ENCODE measurements around the gene CMTM4. TPM values are rescaled to one million over a fixed set of nuclear protein-coding genes. Genes with fewer than 3 reads are reported as not detected.

The CMTM4 gene
- total and polyA plus RNA-seq, 2 experiments from 2014 or later: 14.1 to 77.0 TPM

GRCh38 chr16:66592241-66592640 lies 104.3 kb downstream of the CMTM4 start (continued):
- TF ChIP-seq CTCF (conservative IDR thresholded peaks at IDR 0.05; ENCODE audit: low read depth in 2 of 2) (no peak), CREB1 (CRISPR knock-in tag; IDR thresholded peaks at IDR 0.05; ENCODE audit: low read depth) (no peak)

GRCh38 chr16:66591018-66591417 lies 105.5 kb downstream of the CMTM4 start:
- Mint-ChIP-seq H3K27ac (no peak overlapping the region), H3K4me1 (peaks cover 19% of the 10 kb centered on the region), H3K4me3 (no peak overlapping the region), H3K9me3 (no peaks in the 10 kb centered on the region), H3K27me3 (ENCODE audit: insufficient read depth, low read depth, poor library complexity) (peaks cover 13% of the 10 kb centered on the region), H3K36me3 (ENCODE audit: low read depth) (no peaks in the 10 kb centered on the region)
- Histone ChIP-seq H3F3A (replicated peaks; ENCODE audit: low read depth) (no peaks in the 10 kb centered on the region), H3K79me2 (replicated peaks; ENCODE audit: insufficient read depth) (no peaks in the 10 kb centered on the region), H4K20me1 (replicated peaks; ENCODE audit: insufficient read depth) (no peaks in the 10 kb centered on the region), H3K9me2 (ENCODE audit: insufficient read depth) (no peaks in the 10 kb centered on the region), H3K4me3 (no peak overlapping the region), H3K4me1 (ENCODE audit: insufficient read depth) (peaks cover 3% of the 10 kb centered on the region; the same call in 1 of the 2 replicates), H3K27me3 (ENCODE audit: insufficient read depth) (no peaks in the 10 kb centered on the region), H3K27ac (ENCODE audit: low read depth) (no peak overlapping the region), H2AFZ (no peak overlapping the region), H3K36me3 (ENCODE audit: insufficient read depth) (no peaks in the 10 kb centered on the region), H3K4me2 (no peak overlapping the region)
- TF ChIP-seq EZH2phosphoT487 (IDR thresholded peaks at IDR 0.05; ENCODE audit: unreplicated experiment) (no peak), CTCF (conservative IDR thresholded peaks at IDR 0.05; ENCODE audit: low read depth in 2 of 2) (no peak), CREB1 (CRISPR knock-in tag; IDR thresholded peaks at IDR 0.05; ENCODE audit: low read depth) (no peak), ETS1 (IDR thresholded peaks at IDR 0.05) (no peak), ZNF462 (CRISPR knock-in tag; IDR thresholded peaks at IDR 0.05) (no peak), STAT1 (IDR thresholded peaks at IDR 0.05; ENCODE audit: unreplicated experiment) (no peak), NANOG (IDR thresholded peaks at IDR 0.05; ENCODE audit: borderline replicate concordance) (no peak), JUNB (IDR thresholded peaks at IDR 0.05; ENCODE audit: unreplicated experiment) (no peak)
- ATAC-seq (no peak), DNase-seq (ENCODE audit: low spot score) (no peak)

Data from GM23338 (cell line).